Naive thymus-derived CD8-positive, alpha-beta T cell (primary cell): ENCODE results near the gene ZNF652. TPM values are rescaled to one million over a fixed set of nuclear protein-coding genes. Genes with fewer than 3 reads are reported as not detected.

ENCODE experiments used
- ATAC-seq, 2 donors: fragments of 150-1000 bp; cut with Tn5 transposase in 1 of 2; sonication (Bioruptor Pico), chemical (Tn5 transposase) in 1 of 2; 1 replicate in 1 of 2; 2 replicates in 1 of 2; pipeline ENCODE4 v1.10.0; 2021; ENCODE audit warnings: mild to moderate bottlenecking in 2 of 2, moderate library complexity in 2 of 2
- POLR2A ChIA-PET: fragments of 350-600 bp; sonication (Branson Sonifier 250); formaldehyde crosslinking; loops from one replicate; lab custom pipeline; 2021; ENCODE audit warnings: antibody characterized with exemption; lab: Charles Lee
- DNase-seq, 10 donors: peaks; one replicate each; pipeline versions ENCODE4 v3.0.0 to v3.0.0-alpha.2; 2020 to 2022
- H3K27ac Mint-ChIP-seq, 10 donors: one replicate each; pipeline ENCODE4 v1.8.0; 2020 to 2022; ENCODE audit warnings: mild to moderate bottlenecking in 10 of 10, mixed read lengths in 10 of 10, moderate library complexity in 4 of 10, inconsistent platforms in 1 of 10
- H3K27me3 Mint-ChIP-seq, 5 donors: one replicate each; pipeline ENCODE4 v1.8.0; 2021 to 2022; ENCODE audit warnings: mixed read lengths in 5 of 5
- H3K36me3 Mint-ChIP-seq, 3 donors: one replicate each; pipeline ENCODE4 v1.8.0; 2020 to 2022; ENCODE audit warnings: mixed read lengths in 3 of 3, mild to moderate bottlenecking in 2 of 3, inconsistent platforms in 1 of 3
- H3K4me1 Mint-ChIP-seq, 4 donors: one replicate each; pipeline ENCODE4 v1.8.0; 2021 to 2022; ENCODE audit warnings: mixed read lengths in 4 of 4
- H3K4me3 Mint-ChIP-seq, 10 donors: one replicate each; pipeline ENCODE4 v1.8.0; 2020 to 2022; ENCODE audit warnings: mild to moderate bottlenecking in 10 of 10, mixed read lengths in 10 of 10, moderate library complexity in 6 of 10, inconsistent platforms in 1 of 10
- H3K9me3 Mint-ChIP-seq, 9 donors: one replicate each; pipeline ENCODE4 v1.8.0; 2020 to 2022; ENCODE audit warnings: mixed read lengths in 9 of 9, mild to moderate bottlenecking in 3 of 9, inconsistent platforms in 1 of 9, moderate library complexity in 1 of 9
- polyA plus RNA-seq, 3 donors: library from polyadenylated mRNA; unstranded; fragments of 300-500 nt; fragmentation: Illumina TruSeq; gene quantifications; one replicate each; pipeline ENCODE4 v1.2.3, GENCODE V29; 2021
- total RNA-seq, 8 experiments: library from RNA in 2 of 8; stranded (reverse) in 2 of 8; gene quantifications; one replicate each; pipeline ENCODE4 v1.2.3 and lab custom pipeline; 2021 to 2026

ZNF652 gene
- total and polyA plus RNA-seq, 5 experiments from 2014 or later, result 19.9 to 62.2 (median 20.8) TPM

DNA sequence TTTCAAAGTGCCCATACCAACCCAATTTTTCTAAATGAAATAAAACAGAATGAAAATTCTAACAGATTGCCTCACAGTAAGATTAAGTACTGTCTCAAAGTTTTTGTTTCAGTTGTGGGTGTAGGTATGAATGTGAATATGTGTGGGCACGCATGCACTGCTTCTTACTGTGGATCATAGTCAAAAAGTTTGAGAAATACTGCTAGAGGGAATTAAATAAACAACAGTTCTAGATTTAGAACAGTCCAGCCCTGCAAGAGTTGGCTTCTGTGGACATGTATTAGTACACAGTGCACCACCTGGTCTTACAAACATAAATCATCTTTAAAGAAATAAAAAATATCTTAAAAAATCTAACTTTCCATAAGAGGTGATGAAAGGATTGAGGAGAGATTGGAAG, 8.4 kb downstream of the ZNF652 start:
- POLR2A ChIA-PET, result no interaction called here
- ATAC-seq, result no peak
- Mint-ChIP-seq H3K27me3 (no peaks in the 10 kb centered on the region), H3K4me1 (peaks cover 16 to 67% (median 46%) of the 10 kb centered on the region in 4 donors), H3K4me3 (no peak overlapping the region), H3K27ac (peak overlapping the region in 7 of 10 donors; percentile 5 to 70 (median 43)), H3K9me3 (no peaks in the 10 kb centered on the region), H3K36me3 (peaks cover 0 to 10% (median 0%) of the 10 kb centered on the region in 3 donors)
- no peak for DNase-seq

GRCh38 chr17:49352587-49353154, 9.4 kb downstream of the ZNF652 start:
- Mint-ChIP-seq H3K9me3 (no peaks in the 10 kb centered on the region), H3K4me3 (peak overlapping the region in 1 of 10 donors; percentile 0), H3K4me1 (peaks cover 7 to 67% (median 46%) of the 10 kb centered on the region in 4 donors), H3K36me3 (peaks cover 0 to 16% (median 0%) of the 10 kb centered on the region in 3 donors), H3K27me3 (no peaks in the 10 kb centered on the region), H3K27ac (peak overlapping the region in 5 of 10 donors; percentile 8 to 85 (median 60))
- ATAC-seq, result no peak
- DNase-seq, result no peak
- POLR2A ChIA-PET, result interaction anchor here (1.0 kb wide), 1 partner anchor 9 kb away, joined by 4 read pairs; no protein-coding TSS in a partner anchor

- Mint-ChIP-seq H3K9me3 (no peaks in the 10 kb centered on the region), H3K4me1 (peaks cover 6 to 67% (median 44%) of the 10 kb centered on the region in 4 donors), H3K4me3 (no peak overlapping the region), H3K27ac (peak overlapping the region in 1 of 10 donors; percentile 27), H3K27me3 (no peaks in the 10 kb centered on the region), H3K36me3 (peaks cover 0 to 16% (median 0%) of the 10 kb centered on the region in 3 donors)
- ATAC-seq (no peak), DNase-seq (no peak)
- POLR2A ChIA-PET, result interaction anchor here (1.0 to 1.1 kb wide), 2 partner anchors 10 kb away, joined by 3 to 4 read pairs; no protein-coding TSS in a partner anchor
These were observed 10.4 kb downstream of the ZNF652 start for GRCh38 chr17:49351572-49352140.

DNA sequence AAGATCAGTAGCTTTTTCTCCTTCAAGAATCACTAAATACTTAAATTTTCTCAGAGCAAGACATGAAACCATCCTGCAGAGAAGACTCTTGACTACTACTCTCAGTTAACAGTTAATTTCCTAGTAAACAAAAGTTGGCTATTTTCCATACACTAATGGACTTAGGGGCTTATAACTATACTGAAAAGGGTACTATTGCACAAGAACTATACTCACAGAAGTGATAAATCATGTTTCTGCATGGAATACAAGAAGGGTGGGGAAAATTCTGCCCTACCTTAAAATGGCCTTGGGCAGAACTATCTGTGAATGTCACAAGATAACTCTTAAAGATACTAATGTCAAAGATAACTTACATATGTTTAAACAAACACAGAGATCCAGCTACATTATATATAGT, 12.5 kb downstream of the ZNF652 start:
- ATAC-seq (no peak), DNase-seq (no peak)
- POLR2A ChIA-PET, result interaction anchor here (0.6 to 0.8 kb wide), 2 partner anchors 9 to 117 kb away, joined by 3 to 4 read pairs; no protein-coding TSS in a partner anchor
- Mint-ChIP-seq H3K4me1 (peaks cover 10 to 64% (median 46%) of the 10 kb centered on the region in 4 donors), H3K27ac (peak overlapping the region in 2 of 10 donors; percentile 24 to 40), H3K4me3 (no peak overlapping the region), H3K9me3 (no peaks in the 10 kb centered on the region), H3K36me3 (peaks cover 0 to 16% (median 0%) of the 10 kb centered on the region in 3 donors), H3K27me3 (no peaks in the 10 kb centered on the region)

DNA sequence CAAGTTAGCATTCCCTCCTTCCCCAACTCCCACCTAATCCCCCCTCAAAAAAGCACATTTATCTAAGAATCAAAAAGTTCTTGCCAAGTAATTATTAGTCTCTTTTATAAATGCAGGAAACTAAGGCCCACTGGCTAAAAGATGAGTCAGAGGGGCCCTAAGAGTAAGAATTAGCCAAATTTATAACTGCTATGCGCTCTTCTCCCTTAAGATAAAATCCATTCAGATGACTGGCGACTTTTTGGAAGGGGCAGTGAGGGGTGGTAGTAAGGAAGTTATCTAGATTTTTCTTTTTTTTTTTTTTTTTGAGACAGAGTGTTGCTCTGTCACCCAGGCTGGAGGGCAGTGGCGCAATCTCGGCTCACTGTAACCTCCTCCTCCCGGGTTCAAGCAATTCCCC, 17.1 kb downstream of the ZNF652 start:
- Mint-ChIP-seq H3K4me3 (peak overlapping the region in 8 of 10 donors; percentile 3 to 51 (median 25)), H3K36me3 (peaks cover 0 to 16% (median 0%) of the 10 kb centered on the region in 3 donors), H3K4me1 (peaks cover 17 to 79% (median 62%) of the 10 kb centered on the region in 4 donors), H3K9me3 (no peaks in the 10 kb centered on the region), H3K27ac (peak overlapping the region in 7 of 10 donors; percentile 4 to 83 (median 40)), H3K27me3 (no peaks in the 10 kb centered on the region)
- POLR2A ChIA-PET, result interaction anchor here (0.6 to 4.4 kb wide), 3 partner anchors 16 to 223 kb away, joined by 3 to 34 read pairs (median 3); partner anchors contain the start of gene ZNF652
- no peak for DNase-seq
- no peak for ATAC-seq

DNA sequence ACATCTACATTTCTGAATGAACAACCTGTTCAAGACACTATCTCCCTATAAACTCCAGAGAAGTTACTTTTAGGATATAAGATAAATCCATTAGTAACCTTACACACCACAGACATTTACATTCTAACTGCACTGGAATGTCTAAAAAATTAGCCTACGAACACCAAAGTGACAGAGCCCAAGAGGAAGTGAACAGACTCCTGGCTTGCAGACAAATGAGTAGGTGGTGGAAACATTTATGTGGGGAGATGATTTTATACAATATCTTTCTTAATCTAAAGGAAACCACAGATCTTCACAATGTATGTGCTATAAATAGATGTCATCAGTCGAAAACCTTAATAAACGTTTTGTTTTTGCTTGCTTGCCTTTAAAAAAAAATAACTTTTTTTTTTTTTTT, 18.8 kb downstream of the ZNF652 start:
- POLR2A ChIA-PET, result interaction anchor here (0.5 to 4.4 kb wide), 5 partner anchors 8 to 334 kb away, joined by 4 to 34 read pairs (median 4); partner anchors contain the start of gene ZNF652
- Mint-ChIP-seq H3K4me1 (peaks cover 24 to 79% (median 64%) of the 10 kb centered on the region in 4 donors), H3K36me3 (peaks cover 0 to 8% (median 0%) of the 10 kb centered on the region in 3 donors), H3K27ac (peak overlapping the region in 9 of 10 donors; percentile 2 to 90 (median 77)), H3K4me3 (peak overlapping the region; percentile 64 to 86 (median 73)), H3K9me3 (no peaks in the 10 kb centered on the region), H3K27me3 (no peaks in the 10 kb centered on the region)
- peak in 2 of 10 donors; percentile 22 to 28 for DNase-seq
- peak; percentile 49 to 52 for ATAC-seq

DNA sequence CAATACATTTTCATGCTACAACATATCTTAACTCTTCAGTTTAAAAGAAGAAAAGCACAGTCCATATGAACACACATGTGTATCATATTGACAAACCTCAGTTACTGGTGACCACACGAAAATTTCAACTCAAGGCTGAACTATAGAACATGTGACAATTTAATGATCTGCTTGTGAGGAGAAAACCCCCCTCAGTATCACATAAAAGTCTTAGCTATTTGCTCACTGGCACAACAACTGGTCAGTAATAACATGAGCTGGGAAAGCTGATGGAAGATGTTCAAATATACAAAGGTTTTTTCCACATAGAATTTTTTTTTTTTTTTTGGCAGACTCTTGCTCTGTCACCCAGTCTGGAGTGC, 19.5 kb downstream of the ZNF652 start:
- POLR2A ChIA-PET, result interaction anchor here (0.6 to 4.4 kb wide), 4 partner anchors 14 to 26 kb away, joined by 3 to 34 read pairs (median 4); partner anchors contain the start of gene ZNF652
- peak in 1 of 10 donors; percentile 7 for DNase-seq
- peak; percentile 9 to 26 for ATAC-seq

GRCh38 chr17:49341356-49341755, 20.7 kb downstream of the ZNF652 start:
- POLR2A ChIA-PET, result interaction anchor here (0.7 to 4.4 kb wide), 4 partner anchors 10 to 47 kb away, joined by 3 to 34 read pairs (median 4); partner anchors contain the start of gene ZNF652
- H3K36me3 Mint-ChIP-seq, result peaks cover 0 to 9% (median 0%) of the 10 kb centered on the region in 3 donors
- DNase-seq (no peak), ATAC-seq (no peak)
- peak overlapping the region; percentile 17 to 90 (median 76) for H3K27ac Mint-ChIP-seq
- H3K9me3 Mint-ChIP-seq, result no peaks in the 10 kb centered on the region
- H3K27me3 Mint-ChIP-seq, result no peaks in the 10 kb centered on the region
- peak overlapping the region; percentile 64 to 86 (median 76) for H3K4me3 Mint-ChIP-seq
- H3K4me1 Mint-ChIP-seq, result peaks cover 28 to 73% (median 61%) of the 10 kb centered on the region in 4 donors

More for the DNA sequence above, 19.5 kb downstream of the ZNF652 start:
- Mint-ChIP-seq H3K4me1 (peaks cover 28 to 79% (median 64%) of the 10 kb centered on the region in 4 donors), H3K27me3 (no peaks in the 10 kb centered on the region), H3K9me3 (no peaks in the 10 kb centered on the region), H3K36me3 (peaks cover 0 to 9% (median 0%) of the 10 kb centered on the region in 3 donors), H3K4me3 (peak overlapping the region; percentile 64 to 86 (median 73)), H3K27ac (peak overlapping the region; percentile 14 to 90 (median 76))

- POLR2A ChIA-PET, result interaction anchor here (0.7 to 1.1 kb wide), 5 partner anchors 18 to 583 kb away, joined by 3 to 4 read pairs (median 3); no protein-coding TSS in a partner anchor
- H3K4me3 Mint-ChIP-seq, result peak overlapping the region in 4 of 10 donors; percentile 9 to 40 (median 26)
These were observed 22.7 kb downstream of the ZNF652 start for GRCh38 chr17:49339354-49339753.

DNA sequence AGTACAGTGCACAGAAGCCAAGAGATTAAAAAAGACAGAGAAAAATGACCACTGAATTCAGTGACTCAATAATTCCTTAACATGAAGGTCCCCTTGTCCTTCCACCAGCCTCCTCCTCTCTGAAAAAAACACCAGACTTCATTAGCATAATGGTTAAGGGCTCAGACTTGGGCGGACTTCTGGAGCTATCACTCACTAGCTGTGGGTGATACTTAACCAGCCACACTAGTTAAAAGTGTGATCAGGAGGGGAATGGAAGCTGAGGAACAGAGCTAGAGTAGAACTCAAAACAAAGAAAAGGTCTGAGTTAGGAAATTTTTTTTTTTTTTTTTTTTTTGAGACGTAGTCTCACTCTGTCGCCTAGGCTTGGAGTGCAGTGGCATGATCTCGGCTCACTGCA, 23.2 kb downstream of the ZNF652 start:
- Mint-ChIP-seq H3K36me3 (peaks cover 0 to 11% (median 0%) of the 10 kb centered on the region in 3 donors), H3K27ac (peak overlapping the region in 7 of 10 donors; percentile 4 to 86 (median 60)), H3K9me3 (no peaks in the 10 kb centered on the region), H3K4me3 (peak overlapping the region in 9 of 10 donors; percentile 5 to 72 (median 28)), H3K27me3 (no peaks in the 10 kb centered on the region), H3K4me1 (peaks cover 23 to 78% (median 61%) of the 10 kb centered on the region in 4 donors)
- DNase-seq, result no peak
- POLR2A ChIA-PET, result interaction anchor here (0.7 kb wide), 4 partner anchors 17 to 583 kb away, joined by 3 to 4 read pairs (median 3); no protein-coding TSS in a partner anchor
- peak; percentile 26 to 40 for ATAC-seq

More at GRCh38 chr17:49339354-49339753, 22.7 kb downstream of the ZNF652 start:
- H3K36me3 Mint-ChIP-seq, result peaks cover 0 to 9% (median 0%) of the 10 kb centered on the region in 3 donors
- peak overlapping the region in 2 of 10 donors; percentile 57 to 76 for H3K27ac Mint-ChIP-seq
- no peaks in the 10 kb centered on the region for H3K9me3 Mint-ChIP-seq
- H3K27me3 Mint-ChIP-seq, result no peaks in the 10 kb centered on the region
- no peak for ATAC-seq
- no peak for DNase-seq
- H3K4me1 Mint-ChIP-seq, result peaks cover 23 to 75% (median 58%) of the 10 kb centered on the region in 4 donors

DNA sequence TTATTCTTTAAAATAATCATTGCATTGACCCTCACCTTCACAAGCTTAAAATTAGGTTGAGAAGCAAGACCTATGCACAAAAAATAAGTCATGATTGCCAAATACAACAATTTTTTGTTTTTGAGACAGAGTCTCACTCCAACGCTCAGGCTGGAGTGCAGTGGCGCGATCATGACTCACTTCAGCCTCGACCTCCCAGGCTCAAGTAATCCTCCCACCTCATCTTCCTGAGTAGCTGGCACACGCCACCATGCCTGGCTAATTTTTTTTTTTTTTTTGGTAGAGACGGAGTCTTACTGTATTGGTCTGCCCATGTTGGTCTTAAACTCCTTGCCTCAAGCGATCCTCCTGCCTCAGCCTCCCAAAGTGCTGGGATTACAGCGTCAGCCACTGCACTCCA, 24.2 kb downstream of the ZNF652 start:
- peaks cover 0 to 11% (median 0%) of the 10 kb centered on the region in 3 donors for H3K36me3 Mint-ChIP-seq
- ATAC-seq (no peak), DNase-seq (no peak)
- H3K27ac Mint-ChIP-seq, result peak overlapping the region in 6 of 10 donors; percentile 32 to 86 (median 63)
- H3K4me1 Mint-ChIP-seq, result peaks cover 20 to 73% (median 56%) of the 10 kb centered on the region in 4 donors
- H3K9me3 Mint-ChIP-seq, result no peaks in the 10 kb centered on the region
- peak overlapping the region in 5 of 10 donors; percentile 21 to 72 (median 31) for H3K4me3 Mint-ChIP-seq
- H3K27me3 Mint-ChIP-seq, result no peaks in the 10 kb centered on the region
- POLR2A ChIA-PET, result interaction anchor here (0.6 kb wide), 1 partner anchor 250 kb away, joined by 3 read pairs; no protein-coding TSS in a partner anchor
